HepG2 (cell line): ENCODE data around the gene CD109. TPM values are rescaled to one million over a fixed set of nuclear protein-coding genes. Genes with fewer than 3 reads are reported as not detected.
A peak's percentile ranks its signal among the peaks of the same experiment; 100 is the strongest.
"Not testable (repeated sequence)": the region's sequence is repeated elsewhere in the genome, so short reads cannot be mapped to it uniquely, and the experiment has no call there.

Experiments
- ATAC-seq: fragments of 200-7000 bp; cut with Tn5 transposase; 3 replicates; pipeline ENCODE4 v1.9.1; 2020; ENCODE audit warnings: mild to moderate bottlenecking, moderate library complexity
- BruUV-seq: library from RNA; stranded (reverse); fragments of 400-500 nt; replicated peaks from 2 replicates; lab custom pipeline; 2021; lab: Mats Ljungman, UMichigan
- CTCF ChIA-PET: fragments of 300-600 bp; formaldehyde crosslinking; extraction: SDS; loops from one replicate; lab custom pipeline; 2021; ENCODE audit warnings: low total read pairs, inconsistent platforms, low intra/inter-chr PET ratio; lab: Yijun Ruan, JAX
- POLR2A ChIA-PET: fragments of 350-600 bp; sonication (Branson Sonifier 250); formaldehyde crosslinking; loops from one replicate; lab custom pipeline; 2020; ENCODE audit warnings: antibody characterized with exemption, inconsistent platforms; lab: Yijun Ruan, JAX
- DNase-seq: peaks from one replicate; pipeline ENCODE4 v3.0.0-alpha.2; 2015; ENCODE audit warnings: low spot score
- FAIRE-seq: peaks from 3 replicates; lab custom pipeline; 2011; peaks lifted over from hg19 to GRCh38; lab: Jason Lieb, UNC
- H2AFZ ChIP-seq: one replicate; pipeline ENCODE4 v1.6.1; 2011; ENCODE audit warnings: low read length, inconsistent platforms
- H3K27ac ChIP-seq: fragments of 300-600 bp; 3 replicates; pipeline ENCODE4 v1.8.0; 2011; ENCODE audit warnings: mixed run types, mild to moderate bottlenecking, mixed read lengths, low read length, inconsistent platforms; ENCODE audit not compliant: insufficient read depth; ENCODE audit errors: extremely low read length
- H3K27me3 ChIP-seq, 2 experiments: fragments of 200-600 bp in 1 of 2; 2 replicates in 1 of 2; 3 replicates in 1 of 2; pipeline versions ENCODE4 v1.6.0 to v1.8.0; 2011; ENCODE audit warnings: low read length in 2 of 2, mild to moderate bottlenecking in 2 of 2, moderate library complexity in 2 of 2, inconsistent platforms in 1 of 2; ENCODE audit not compliant: insufficient read depth in 2 of 2, control insufficient read depth in 1 of 2
- H3K36me3 ChIP-seq, 2 experiments: fragments of 200-600 bp in 1 of 2; replicated peaks in 1 of 2; 2 replicates in 1 of 2; 3 replicates in 1 of 2; pipeline versions ENCODE4 v1.5.1 to v1.8.0; 2011; ENCODE audit warnings: low read length in 2 of 2, inconsistent platforms in 1 of 2; ENCODE audit not compliant: insufficient read depth in 2 of 2, control insufficient read depth in 1 of 2
- H3K4me1 ChIP-seq: 2 replicates; pipeline ENCODE4 v1.5.1; 2012; ENCODE audit warnings: low read length, inconsistent platforms; ENCODE audit not compliant: insufficient read depth
- H3K4me2 ChIP-seq: 2 replicates; pipeline ENCODE4 v1.6.0; 2011; ENCODE audit warnings: low read depth, low read length, inconsistent platforms
- H3K4me3 ChIP-seq, 3 experiments: fragments of 200-600 bp in 1 of 3; sonication (generic), shearing (Covaris generic) in 1 of 3; replicated peaks in 1 of 3; 2 replicates each; pipeline ENCODE4 v1.5.1; 2011 to 2016; ENCODE audit warnings: low read length in 3 of 3, inconsistent platforms in 2 of 3, low read depth in 2 of 3, mild to moderate bottlenecking in 2 of 3, control low read depth in 1 of 3, mixed read lengths in 1 of 3; ENCODE audit not compliant: insufficient read depth in 1 of 3
- H3K79me2 ChIP-seq: one replicate; pipeline ENCODE4 v1.6.1; 2011; ENCODE audit warnings: low read length, inconsistent platforms; ENCODE audit not compliant: insufficient read depth
- H3K9ac ChIP-seq: 2 replicates; pipeline ENCODE4 v1.6.0; 2011; ENCODE audit warnings: mild to moderate bottlenecking, low read depth, low read length, inconsistent platforms; ENCODE audit not compliant: insufficient read depth
- H3K9me3 ChIP-seq: 2 replicates; pipeline ENCODE4 v1.5.1; 2012; ENCODE audit warnings: mild to moderate bottlenecking, low read length
- H4K20me1 ChIP-seq: 2 replicates; pipeline ENCODE4 v1.6.0; 2011; ENCODE audit warnings: inconsistent platforms, mild to moderate bottlenecking, low read length, moderate library complexity; ENCODE audit not compliant: insufficient read depth
- FOXM1 ChIP-seq: sonication (generic); formaldehyde crosslinking; IDR thresholded peaks from 2 replicates; pipeline ENCODE4 v1.5.0; 2020; ENCODE audit warnings: missing genetic modification reagents
- HNRNPH1 ChIP-seq: fragments of 200-400 bp; formaldehyde crosslinking; optimal IDR thresholded peaks from 2 replicates; pipeline ENCODE3; 2017; ENCODE audit warnings: mild to moderate bottlenecking, low read depth, low read length
- PCBP1 ChIP-seq: fragments of 200-400 bp; formaldehyde crosslinking; IDR thresholded peaks from 2 replicates; pipeline ENCODE4 v1.6.1; 2017; ENCODE audit warnings: mild to moderate bottlenecking, low read depth, low read length, borderline replicate concordance
- SAP130 ChIP-seq: IDR thresholded peaks from 2 replicates; pipeline ENCODE4 v1.6.1; 2016; ENCODE audit warnings: low read depth
- XRCC5 ChIP-seq: fragments of 200-400 bp; formaldehyde crosslinking; optimal IDR thresholded peaks from 2 replicates; pipeline ENCODE3; 2017; ENCODE audit warnings: mild to moderate bottlenecking, low read length
- ZNF660 ChIP-seq: sonication (generic); formaldehyde crosslinking; IDR thresholded peaks from 2 replicates; pipeline ENCODE4 v1.5.1; 2020; ENCODE audit warnings: mild to moderate bottlenecking, low read depth, missing genetic modification reagents, borderline replicate concordance
- ZNF713 ChIP-seq: sonication (generic); formaldehyde crosslinking; IDR thresholded peaks from 2 replicates; pipeline ENCODE4 v1.4.0; 2020; ENCODE audit warnings: mild to moderate bottlenecking, missing genetic modification reagents
- WGBS: methylation state at CpG from one replicate; pipeline ENCODE4 v1.1.6; 2017; ENCODE audit warnings: low lambda C conversion rate; 5-methylcytosine and 5-hydroxymethylcytosine counted together
- in situ Hi-C: cut with HindIII; loops from 2 replicates; pipeline ENCODE4 v1.10.0; 2017; ENCODE audit warnings: low pct_unique_long_range_greater_than_20kb; ENCODE audit not compliant: extremely low pct_ligation_motif_present
- intact Hi-C: fragments of 100-400 bp; cut with micrococcal nuclease; formaldehyde crosslinking; loops from one replicate; pipeline ENCODE4 v1.10.0; 2022; ENCODE audit not compliant: unreplicated experiment
- polyA plus RNA-seq, 8 experiments: library from polyadenylated mRNA; depleted of rRNA in 3 of 8; stranded (reverse) in 7 of 8; unstranded in 1 of 8; fragments of >200 nt; fragmentation: Illumina TruSeq in 4 of 8; extraction: Trizol in 4 of 8; gene quantifications; 2 replicates each; pipeline versions ENCODE4 v1.2.1 to v1.2.3, GENCODE V29; 2011 to 2016; ENCODE audit warnings: low read depth in 4 of 8, missing spikeins in 1 of 8, mixed read lengths in 1 of 8; ENCODE audit not compliant: insufficient read depth in 1 of 8
- total RNA-seq, 5 experiments: library from RNA; depleted of rRNA; stranded (reverse); fragments of >200 nt; fragmentation: Illumina TruSeq; extraction: Trizol; gene quantifications; 2 replicates each; pipeline ENCODE4 v1.2.3, GENCODE V29; 2016; ENCODE audit warnings: low read depth in 1 of 5

CD109 gene
- total and polyA plus RNA-seq, 2 of the 13 experiments (the other 11 are each of a cell fraction or from before 2014, with no cell fraction given), result 0.93 to 2.1 TPM

GRCh38 chr6:73803562-73804241 is 107.7 kb downstream of the CD109 start (continued):
- TF ChIP-seq ZNF713 (CRISPR knock-in tag) (no peak), HNRNPH1 (no peak), ZNF660 (no peak), XRCC5 (peak; percentile 39), PCBP1 (no peak), SAP130 (no peak), FOXM1 (no peak)

GRCh38 chr6:73805221-73805620 is 109.2 kb downstream of the CD109 start:
- H3K79me2 ChIP-seq, BruUV-seq, H3K4me1 ChIP-seq, DNase-seq, H3K27ac ChIP-seq, H3K9ac ChIP-seq, H3K4me2 ChIP-seq, H3K27me3 ChIP-seq, H3K9me3 ChIP-seq, H2AFZ ChIP-seq, intact Hi-C loops, POLR2A ChIA-PET, in situ Hi-C loops, ATAC-seq, H3K36me3 ChIP-seq, H4K20me1 ChIP-seq, FAIRE-seq, CTCF ChIA-PET, H3K4me3 ChIP-seq: not testable (repeated sequence)
- 80% methylated on average over 7 of the region's 7 CpGs for WGBS

GRCh38 chr6:73805982-73806381 is 110.0 kb downstream of the CD109 start:
- H3K9me3 ChIP-seq, H4K20me1 ChIP-seq, intact Hi-C loops, H3K9ac ChIP-seq, H3K36me3 ChIP-seq, H3K79me2 ChIP-seq, BruUV-seq, H3K4me1 ChIP-seq, CTCF ChIA-PET, POLR2A ChIA-PET, in situ Hi-C loops, DNase-seq, ATAC-seq, H3K27ac ChIP-seq, H3K4me3 ChIP-seq, H3K4me2 ChIP-seq, H3K27me3 ChIP-seq, FAIRE-seq, H2AFZ ChIP-seq: not testable (repeated sequence)
- 94% methylated on average over 3 of the region's 4 CpGs for WGBS
